ENCODE measurements around the gene TNNT3.

TNNT3 gene

GRCh38 chr11:1923201-1923956 lies 3.9 kb downstream of the TNNT3 start:
- no peak for DNase-seq (ENCODE audit: low spot score)

- no peak for DNase-seq (ENCODE audit: low spot score)
These were observed 4.7 kb downstream of the TNNT3 start for GRCh38 chr11:1924181-1924580.

GRCh38 chr11:1924646-1925372 lies 5.3 kb downstream of the TNNT3 start:
- no peak for DNase-seq (ENCODE audit: low spot score)

- no peak for DNase-seq (ENCODE audit: low spot score)
These were observed 6.1 kb downstream of the TNNT3 start for GRCh38 chr11:1925373-1926155.

GRCh38 chr11:1926156-1927025 lies 6.9 kb downstream of the TNNT3 start:
- no peak for DNase-seq (ENCODE audit: low spot score)

GRCh38 chr11:1927026-1927847 lies 7.7 kb downstream of the TNNT3 start:
- no peak for DNase-seq (ENCODE audit: low spot score)

- no peak for DNase-seq (ENCODE audit: low spot score)
These were observed 8.5 kb downstream of the TNNT3 start for GRCh38 chr11:1927848-1928469.

GRCh38 chr11:1928470-1928890 lies 9.0 kb downstream of the TNNT3 start:
- DNase-seq (ENCODE audit: low spot score) = no peak

GRCh38 chr11:1928891-1929541 lies 9.5 kb downstream of the TNNT3 start:
- no peak for DNase-seq (ENCODE audit: low spot score)

- DNase-seq (ENCODE audit: low spot score) = no peak
These were observed 10.3 kb downstream of the TNNT3 start for GRCh38 chr11:1929621-1930461.

- DNase-seq (ENCODE audit: low spot score) = no peak
These were observed 10.9 kb downstream of the TNNT3 start for GRCh38 chr11:1930462-1930830.

GRCh38 chr11:1931341-1932104 lies 12.0 kb downstream of the TNNT3 start:
- no peak for DNase-seq (ENCODE audit: low spot score)

- no peak for DNase-seq (ENCODE audit: low spot score)
These were observed 12.6 kb downstream of the TNNT3 start for GRCh38 chr11:1932105-1932480.

- no peak for DNase-seq (ENCODE audit: low spot score)
These were observed 13.2 kb downstream of the TNNT3 start for GRCh38 chr11:1932681-1933080.

- no peak for DNase-seq (ENCODE audit: low spot score)
These were observed 14.2 kb downstream of the TNNT3 start for GRCh38 chr11:1933416-1934334.

- DNase-seq (ENCODE audit: low spot score) = no peak
These were observed 15.0 kb downstream of the TNNT3 start for GRCh38 chr11:1934335-1935155.
